ENCODE data around the gene KCMF1.
A peak's percentile ranks its signal among the peaks of the same experiment; 100 is the strongest.

KCMF1 gene

DNA sequence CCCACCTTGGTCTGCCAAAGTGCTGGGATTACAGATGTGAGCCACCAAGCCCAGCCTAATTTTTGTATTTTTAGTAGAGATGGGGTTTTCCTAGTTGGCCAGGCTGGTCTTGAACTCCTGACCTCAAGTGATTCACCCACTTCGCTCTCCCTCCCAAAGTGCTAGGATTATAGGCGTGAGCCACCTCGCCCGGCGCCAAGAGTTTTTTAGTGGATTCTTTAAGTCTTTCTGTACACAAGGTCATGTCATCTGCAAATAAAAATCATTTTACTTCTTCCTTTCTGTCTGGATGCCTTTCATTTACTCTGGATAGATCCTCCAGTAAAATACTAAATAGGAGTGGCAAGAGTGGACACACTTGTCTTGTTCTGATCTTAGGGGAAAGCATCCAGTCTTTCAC is 61.7 kb downstream of the KCMF1 start:
- DNase-seq = no peak

DNA sequence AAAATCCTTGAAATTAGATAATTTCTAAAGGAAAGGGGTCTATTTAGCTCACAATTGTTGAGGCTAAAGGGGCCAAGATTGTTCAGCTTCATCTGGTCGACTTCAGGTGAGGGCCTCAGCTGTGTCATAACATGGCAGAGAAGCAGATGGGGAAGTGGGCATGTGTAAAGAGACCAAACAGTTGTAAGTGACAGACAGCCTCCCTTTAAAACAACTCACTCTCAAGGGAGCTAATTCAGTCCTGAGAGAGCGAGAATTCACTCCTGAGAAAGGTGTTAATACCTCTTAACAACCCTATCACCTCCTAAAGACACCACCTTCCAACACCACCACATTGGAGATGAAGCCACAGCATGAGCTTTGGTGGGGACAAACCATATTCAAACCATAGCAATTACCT is 62.4 kb downstream of the KCMF1 start:
- DNase-seq = no peak

DNA sequence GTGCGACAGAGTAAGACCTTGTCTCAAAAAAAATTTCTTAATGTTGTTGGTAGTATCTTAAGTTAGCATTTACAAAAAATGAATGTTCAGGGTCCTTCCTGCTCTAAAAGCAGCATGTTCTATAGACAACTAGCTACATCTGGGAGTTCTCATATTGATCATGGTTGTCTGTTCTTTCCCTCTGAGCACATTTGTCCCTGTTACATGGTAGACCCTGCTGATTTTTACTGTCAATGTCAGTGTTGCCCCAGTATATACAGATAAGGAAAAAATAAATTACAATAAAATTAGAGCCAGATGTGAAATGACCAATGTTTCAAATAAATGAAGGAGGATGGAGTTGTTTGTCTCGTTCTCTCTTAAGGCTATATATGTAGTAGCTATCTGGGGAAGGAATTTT is 63.2 kb downstream of the KCMF1 start:
- no peak for DNase-seq

DNA sequence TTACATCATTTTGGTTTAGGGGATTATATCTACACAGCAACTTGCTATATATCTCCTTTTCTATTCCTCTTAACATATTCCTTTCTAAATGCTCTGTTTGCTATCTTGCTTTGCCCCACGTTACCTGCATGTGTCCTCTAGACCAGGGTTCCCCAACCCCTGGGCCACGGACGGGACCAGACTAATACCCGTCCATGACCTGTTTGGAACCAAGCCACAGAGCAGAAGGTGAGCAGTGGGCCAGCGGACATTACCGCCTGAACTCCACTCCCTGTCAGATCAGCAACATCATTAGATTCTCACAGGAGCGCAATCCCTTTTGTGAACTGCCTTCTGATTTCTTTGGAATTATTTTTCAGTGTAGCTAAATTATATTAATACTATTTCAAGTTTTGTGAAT is 66.7 kb downstream of the KCMF1 start:
- no peak for DNase-seq

DNA sequence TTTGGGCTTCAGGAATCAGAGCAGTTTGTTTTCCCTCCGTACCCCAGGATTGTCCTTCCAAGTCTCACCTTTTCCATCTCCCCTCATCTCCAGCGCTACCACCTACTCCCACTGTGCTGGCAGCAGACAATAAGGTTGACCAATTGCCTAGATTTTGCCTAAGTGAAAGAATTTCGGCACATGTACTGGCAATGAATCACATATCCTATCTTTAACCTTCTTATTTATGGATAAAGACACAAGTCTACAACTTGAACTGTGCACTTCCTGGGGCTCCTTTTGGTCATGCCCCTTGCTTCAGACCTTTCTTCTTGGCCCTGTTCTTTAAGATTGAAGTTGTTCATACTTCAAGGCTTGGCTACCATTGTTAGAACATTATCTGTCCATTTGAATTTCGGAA is 71.4 kb downstream of the KCMF1 start:
- DNase-seq = no peak

DNA sequence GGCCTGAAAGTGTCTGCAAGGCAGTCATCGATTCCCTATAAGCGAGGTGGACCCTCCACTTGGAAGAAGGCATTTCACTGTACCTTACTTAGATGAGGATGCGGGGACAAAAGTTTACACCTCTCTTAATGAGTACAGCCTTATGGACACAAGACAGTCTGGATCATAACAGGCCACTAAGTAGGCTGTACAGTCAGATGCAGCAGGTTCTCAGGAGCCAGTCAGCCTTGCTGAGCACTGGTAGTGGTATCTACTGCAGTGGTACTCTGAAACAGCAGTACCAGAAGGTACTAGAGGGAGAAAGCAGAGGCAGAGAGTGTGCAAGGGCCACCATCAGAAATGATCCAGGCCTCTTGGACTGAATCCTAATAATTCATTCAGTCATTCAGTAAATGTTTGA is 77.6 kb downstream of the KCMF1 start:
- no peak for DNase-seq

DNA sequence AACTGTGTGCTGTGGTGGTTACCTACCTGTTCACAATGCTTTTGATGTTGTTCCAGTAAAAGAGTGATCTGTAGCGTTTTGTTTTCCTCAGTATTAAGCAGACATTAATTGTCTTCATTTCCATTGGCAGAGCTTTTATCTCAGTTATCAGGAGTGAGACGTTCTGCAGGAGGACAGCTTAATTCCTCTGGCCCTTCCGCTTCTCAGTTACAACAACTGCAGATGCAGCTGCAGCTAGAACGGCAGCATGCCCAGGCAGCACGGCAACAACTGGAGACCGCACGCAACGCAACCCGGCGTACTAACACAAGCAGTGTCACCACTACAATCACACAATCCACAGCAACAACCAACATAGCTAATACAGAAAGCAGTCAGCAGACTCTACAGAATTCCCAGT is 78.3 kb downstream of the KCMF1 start:
- no peak for DNase-seq

DNA sequence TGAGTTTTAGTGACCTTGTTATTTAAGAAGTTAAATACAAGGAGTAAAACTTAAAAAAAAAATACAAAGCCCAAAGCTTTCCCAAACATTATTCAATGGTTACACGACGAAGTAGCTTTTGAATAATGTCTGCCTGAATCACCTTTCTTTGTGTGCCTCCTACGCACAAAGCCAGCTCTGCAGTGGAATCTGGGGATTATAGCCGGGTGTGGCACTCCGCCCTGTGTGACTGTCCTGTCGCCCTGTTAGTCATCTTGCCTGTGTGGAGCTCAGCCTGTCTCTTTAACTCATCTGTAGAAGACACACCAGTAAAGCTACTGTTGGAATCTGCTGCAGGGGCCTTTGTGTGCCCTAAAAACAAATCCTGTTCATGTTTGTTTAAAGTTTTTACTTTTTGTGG is 82.8 kb downstream of the KCMF1 start:
- no peak for DNase-seq

DNA sequence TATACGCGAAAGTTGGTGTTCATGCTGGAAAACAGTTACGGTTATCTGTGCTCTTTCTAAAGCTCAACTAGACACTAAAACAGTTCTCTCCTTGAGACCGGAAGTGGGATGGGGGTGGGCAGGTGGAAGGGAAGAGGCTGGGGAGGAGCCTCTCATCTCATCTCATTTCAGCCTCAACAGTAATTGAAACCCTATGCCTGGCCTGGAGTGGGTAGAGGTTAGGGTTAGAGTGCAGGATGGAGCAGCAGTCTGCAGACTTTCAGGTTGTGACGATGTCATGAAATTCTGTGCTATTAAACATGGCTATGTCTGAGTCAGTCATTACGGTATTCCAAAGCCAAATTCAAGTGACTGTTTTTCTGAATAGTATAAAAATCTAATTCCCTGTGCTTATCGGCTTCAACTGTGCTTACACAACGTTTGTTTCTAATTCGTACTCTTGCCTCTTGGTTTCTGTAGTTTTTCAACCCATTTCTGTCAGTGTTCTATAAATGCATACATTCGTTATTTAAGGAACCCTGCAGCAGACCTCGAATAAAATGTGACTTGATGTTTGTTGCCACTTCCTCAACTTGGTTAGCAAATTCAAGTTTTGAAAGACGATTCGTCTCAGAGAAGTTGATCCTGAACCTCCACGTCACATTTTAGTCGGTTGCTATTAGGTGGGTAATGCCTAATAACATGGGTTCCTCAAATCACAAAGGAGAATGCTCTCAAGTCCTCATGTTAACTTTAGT is 86.4 kb downstream of the KCMF1 start:
- DNase-seq = no peak

DNA sequence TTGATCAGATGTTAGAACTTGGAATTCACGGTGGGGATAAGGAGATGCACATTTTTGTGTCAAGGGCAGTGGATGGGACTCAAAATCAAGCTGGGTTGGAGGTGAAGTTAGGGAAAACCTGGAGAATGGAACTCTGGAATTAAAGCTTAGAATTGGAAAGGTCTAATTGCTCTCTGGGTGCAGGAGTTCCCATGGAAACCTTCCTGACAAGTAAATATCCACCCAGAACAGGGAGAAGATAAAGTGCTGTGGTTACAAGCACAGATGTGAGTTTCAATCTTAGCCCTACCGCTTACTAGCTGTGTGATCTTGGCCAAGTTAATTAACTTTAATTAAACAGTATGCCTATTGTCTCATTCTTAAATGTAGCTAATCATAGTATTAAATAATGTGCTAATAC is 90.9 kb downstream of the KCMF1 start:
- no peak for DNase-seq

DNA sequence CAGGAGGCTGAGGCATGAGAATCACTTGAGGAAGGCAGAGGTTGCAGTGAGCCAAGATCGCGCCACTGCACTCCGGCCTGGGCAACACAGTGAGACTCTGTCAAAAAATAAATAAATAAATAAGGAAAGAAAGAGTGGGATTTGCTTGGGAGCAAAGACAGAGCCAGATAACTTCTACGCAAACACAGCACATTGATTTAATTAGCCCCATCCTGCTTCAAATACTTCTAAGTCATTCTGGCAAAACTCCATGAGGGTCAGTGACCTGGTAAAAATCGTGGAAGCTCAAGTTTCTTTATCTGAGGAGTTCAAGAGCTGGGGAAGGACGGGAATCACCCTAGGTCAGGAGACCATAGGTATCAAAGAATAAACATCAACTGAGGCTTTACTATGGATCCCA is 91.6 kb downstream of the KCMF1 start:
- DNase-seq = no peak

DNA sequence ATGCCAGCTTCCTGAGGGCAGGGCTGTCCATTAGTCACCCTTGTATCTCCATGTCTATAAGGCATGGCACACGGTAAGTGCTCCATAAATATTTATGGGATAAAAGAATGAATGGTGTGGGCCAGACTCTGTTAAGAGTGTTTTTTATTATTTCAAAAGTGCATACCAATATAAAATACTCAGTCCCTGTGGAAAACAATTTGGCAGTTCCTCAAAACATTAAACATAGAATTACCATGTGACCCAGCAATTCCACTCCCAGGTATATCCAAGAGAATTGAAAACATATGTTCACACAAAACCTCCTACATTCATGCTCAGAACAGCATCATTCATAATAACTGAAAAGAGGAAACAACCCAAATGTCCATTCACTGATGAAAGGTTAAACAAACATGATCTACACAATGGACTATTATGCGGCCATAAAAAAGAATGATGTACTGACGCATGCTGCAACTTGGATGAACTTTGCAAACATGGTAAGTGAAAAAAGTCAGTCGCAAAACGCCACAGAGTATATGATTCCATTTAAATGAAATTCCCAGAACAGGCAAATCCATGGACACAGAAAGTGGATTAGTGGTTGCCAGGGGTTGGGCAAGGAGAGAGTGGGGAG is 93.1 kb downstream of the KCMF1 start:
- no peak for DNase-seq

DNA sequence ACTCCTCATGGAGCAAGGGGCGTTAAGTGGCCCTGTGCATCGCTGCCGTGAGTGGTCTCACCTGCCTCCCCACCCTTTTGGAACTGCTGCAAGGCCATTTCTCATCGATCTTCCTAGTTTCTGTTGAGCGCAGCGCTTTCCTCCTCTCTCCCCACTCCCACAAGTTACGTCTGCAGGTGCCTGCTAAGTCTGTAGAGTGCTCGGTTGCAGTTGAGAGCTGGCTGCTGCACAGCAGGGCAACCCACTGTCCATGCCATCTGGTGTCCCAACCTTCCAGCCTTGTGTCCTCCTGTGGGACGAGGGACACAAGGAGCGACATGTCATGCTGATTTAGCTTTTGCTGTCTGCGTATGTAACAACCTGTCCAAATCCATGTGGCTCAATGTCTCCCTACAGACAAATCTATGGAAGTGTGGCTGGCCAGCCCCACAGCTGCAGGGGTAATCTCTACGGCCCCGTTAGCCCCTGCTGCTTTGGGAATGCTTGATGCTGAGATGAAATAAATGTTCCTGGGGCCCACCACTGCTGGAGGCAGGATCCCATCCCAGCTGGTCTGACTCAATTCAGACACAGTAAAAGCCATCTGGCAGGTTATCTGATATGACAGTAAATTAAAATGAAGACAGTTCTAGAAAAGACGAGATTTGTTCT is 94.1 kb downstream of the KCMF1 start:
- no peak for DNase-seq

DNA sequence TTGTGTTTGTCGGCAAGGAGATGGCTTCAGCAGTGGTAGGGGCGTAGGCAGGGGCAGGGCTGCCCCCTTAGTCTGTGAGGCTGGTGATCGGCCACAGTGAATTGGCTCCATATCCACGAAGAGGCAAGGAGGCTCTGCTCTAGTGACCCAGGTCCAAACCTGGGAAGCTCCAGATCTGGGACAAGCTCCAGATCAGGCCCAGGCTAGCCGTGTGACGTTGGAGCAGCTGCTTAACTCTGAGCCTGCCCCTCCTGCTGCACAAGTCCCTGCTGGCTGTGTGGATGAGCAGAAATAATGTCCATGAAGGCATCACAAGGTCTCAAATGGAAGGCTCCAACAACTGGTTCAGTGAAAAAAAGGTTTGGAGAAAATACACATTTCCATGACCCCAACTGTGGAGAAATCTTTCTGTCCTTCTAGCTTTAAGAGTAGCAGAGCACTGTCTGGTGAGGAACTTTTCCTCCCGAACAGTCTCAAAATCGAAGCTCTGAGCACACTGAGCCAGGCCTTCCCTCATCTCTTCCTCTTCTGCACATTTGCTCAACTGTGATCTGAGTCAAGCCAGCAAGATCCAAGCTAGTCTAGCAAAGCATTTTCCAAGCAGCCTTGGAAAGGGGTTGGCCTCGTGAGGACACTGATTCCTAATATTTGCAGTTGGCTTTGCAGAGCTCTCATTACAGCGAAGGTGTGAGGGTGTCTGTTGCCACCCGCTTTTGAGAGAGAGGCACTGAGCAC is 95.2 kb downstream of the KCMF1 start:
- DNase-seq = no peak

DNA sequence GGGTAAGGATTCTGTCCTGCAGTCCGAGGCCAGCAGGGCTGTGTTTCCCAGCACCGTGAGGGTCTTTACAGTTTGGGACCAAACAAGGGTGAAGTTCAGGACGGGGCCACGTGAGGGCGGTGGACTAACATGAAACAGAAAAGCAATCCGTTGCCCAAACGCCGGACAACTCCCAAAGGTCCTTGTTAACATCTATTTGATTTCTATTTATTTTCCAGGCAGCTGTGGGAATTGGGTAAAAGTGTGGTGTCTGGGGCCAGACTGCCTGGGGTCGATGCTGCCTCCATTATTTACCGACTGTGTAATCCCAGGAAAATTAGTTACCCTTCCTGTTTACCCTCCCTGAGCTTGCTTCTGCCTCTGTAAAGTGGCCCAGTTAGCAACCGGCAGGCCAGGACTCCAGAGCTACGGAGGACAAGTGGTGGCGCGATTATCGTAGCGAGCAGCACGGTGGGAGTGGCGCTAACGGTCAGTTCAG is 96.0 kb downstream of the KCMF1 start:
- peak; percentile 61 to 74 for DNase-seq

DNA sequence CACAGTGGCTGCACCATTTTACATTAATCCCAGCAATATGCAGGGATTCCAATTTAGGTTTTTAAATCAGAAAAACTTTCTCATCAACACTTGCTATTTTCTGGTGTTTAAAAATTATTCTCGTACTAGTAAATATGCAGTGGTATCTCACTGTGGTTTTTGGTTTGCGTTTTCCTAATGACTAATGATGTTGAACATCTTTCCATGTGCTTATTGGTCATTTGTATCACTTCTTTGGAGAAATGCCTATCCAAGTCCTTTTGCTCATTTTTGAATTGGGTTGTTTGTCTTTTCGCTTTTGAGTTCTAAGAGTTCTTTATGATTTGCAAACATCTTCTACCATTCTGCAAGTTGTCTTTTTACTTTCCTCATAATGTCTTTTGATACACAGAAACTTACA is 100.1 kb downstream of the KCMF1 start:
- no peak for DNase-seq

DNA sequence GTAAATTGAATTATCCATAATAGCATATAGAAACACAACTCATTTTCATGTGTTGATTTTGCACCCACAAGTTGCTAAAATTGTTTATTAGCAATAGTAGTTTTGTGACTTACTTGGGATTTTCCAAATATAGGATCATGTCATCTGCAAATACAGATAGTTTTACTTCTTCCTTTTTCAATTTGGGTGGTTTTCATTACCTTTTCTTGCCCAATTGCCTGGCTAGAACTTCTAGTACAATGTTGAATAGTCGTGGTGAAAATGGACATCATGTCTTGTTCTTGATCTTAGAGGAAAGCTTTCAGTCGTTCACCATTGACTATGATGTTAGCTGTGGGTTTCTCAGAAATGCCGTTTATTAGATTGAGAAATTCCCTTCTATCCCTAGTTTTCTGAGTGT is 102.1 kb downstream of the KCMF1 start:
- no peak for DNase-seq

DNA sequence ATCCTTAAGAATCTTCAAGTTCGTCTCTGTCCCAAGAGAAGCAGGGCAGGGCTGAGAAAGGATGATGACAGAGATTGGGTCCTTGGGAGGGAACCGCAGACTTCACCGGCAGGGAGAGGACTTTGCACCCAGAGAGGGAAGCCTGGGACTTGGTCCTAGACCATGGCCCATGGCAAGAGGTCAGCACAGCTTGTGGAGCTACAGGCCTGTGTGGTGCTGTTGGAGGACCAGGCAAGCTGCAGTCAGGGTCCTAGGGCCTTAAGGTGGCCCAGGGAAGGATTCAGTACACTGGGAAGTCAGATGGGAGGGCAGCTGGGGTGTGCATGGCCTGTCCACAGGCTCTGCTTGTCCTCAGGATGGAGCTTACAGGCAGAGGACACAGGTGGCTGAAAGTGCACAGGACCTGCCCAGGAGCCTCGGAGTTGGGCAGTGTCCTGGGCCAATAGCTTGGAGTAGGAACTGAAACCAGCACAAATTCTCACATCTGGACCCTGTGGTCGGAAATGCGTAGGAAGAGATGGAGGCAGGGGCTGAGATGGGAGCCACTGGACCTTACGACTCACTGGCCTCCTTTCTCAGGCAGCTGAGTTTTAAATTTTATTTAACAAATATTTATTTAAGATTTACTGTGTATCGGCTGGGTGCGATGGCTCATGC is 105.8 kb downstream of the KCMF1 start:
- DNase-seq = no peak

DNA sequence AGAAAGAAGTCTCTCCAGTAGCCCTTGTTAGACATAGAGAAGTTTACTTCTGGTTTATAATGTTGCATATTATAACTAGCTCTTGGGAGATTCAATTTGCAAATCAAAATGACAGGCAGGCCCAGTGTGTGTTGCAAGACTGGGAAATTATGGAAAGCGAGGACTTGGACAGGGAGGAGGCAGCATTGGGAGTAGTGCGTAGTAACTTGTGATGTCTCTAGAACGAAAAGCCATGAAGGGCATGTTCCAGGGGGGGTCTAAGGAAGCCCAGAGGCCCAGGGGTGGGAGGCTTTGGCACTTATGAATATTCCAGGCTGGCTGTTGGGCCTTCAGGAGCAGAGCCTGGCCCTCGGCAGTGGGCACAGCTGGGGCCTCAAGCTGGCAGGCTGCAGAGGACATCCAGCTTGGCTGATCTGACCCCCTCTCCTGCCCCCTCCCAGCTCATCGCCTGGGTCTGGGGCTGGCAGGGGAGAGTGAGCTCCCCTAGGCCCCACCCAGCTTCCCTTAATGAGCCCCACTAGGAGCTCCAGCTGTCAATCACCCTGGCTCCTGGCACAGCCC is 107.0 kb downstream of the KCMF1 start:
- no peak for DNase-seq

DNA sequence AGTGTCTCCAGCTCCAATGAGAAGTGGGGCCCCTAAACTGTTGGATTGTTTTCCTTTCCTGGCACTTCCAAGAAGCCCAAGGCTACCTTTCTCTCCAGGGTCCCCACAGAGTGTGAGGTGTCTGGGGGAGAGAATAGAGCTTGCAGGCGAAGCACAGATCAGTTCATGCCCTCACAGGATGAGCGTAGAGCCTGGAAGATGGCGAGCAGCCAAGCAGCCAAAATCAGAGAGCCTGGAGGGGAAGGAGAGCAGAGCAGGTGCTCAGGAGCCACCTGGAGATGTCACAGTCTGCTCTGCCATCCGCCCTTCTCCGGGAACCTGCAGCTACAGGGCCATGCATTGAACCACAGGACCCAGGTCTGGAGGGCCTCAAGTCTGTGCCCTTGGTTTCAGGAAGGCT is 107.6 kb downstream of the KCMF1 start:
- no peak for DNase-seq

DNA sequence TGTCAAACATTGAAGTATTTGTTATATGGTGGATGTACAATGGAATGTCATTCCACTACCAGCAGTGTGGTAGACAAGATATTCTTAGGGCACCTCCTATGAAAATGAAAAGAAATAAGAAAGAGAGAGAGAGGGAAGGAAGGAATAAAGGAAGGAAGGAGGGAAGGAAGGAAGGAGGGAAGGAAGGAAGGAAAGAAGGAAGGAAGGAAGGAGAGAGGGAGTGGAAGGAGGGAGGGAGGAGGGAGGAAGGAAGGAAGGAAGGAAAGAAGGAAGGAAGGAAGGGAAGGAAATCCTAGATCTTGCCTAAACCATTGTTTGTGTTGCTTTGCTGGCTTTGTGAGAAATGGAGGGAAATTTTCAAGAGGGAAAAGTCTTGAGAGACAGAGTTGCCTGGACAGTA is 112.1 kb downstream of the KCMF1 start:
- no peak for DNase-seq

DNA sequence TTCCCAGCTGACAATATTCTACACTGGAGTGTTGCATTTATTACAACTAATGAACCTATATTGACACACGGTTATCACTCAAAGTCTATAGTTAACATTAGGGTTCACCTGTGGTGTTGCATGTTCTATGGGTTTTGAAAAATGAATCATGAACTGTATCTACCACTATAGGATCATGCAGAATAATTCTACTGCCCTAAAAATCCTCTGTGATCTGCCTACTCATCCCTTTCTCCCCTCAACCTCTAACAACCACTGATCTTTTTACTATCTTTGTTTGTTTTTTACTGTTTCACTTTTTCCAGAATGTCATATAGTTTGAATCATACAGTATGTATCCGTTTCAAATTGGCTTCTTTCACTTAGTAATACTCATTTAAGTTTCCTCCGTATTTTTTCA is 114.6 kb downstream of the KCMF1 start:
- DNase-seq = no peak

DNA sequence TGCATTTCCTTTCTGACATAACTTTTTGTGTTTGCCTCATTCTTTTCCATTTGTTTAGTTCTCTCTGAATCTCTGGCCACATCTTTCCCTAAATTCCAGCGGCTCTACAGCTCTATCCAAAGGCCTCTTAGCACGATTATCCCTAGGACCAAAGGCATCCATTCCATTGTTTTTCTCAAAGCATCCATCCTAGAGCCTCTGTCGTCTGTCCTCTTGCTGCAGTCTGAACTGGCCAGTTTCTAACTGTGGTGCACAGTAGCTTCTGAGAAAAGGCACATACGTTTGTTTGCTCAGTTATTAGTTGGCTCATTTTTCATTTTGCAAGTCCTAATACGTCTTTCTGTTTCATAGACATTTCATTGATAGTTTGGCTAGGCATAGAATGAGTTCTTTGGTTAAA is 116.6 kb downstream of the KCMF1 start:
- no peak for DNase-seq

Measured in NCI-H1930 (cell line).